HG03175 (cell line): Measurements from ENCODE around the gene PPM1E.
"Not testable (repeated sequence)": the region's sequence is repeated elsewhere in the genome, so short reads cannot be mapped to it uniquely, and the experiment has no call there.

Source experiments
- ATAC-seq: cut with Tn5 transposase; IDR thresholded peaks from one replicate; pipeline ENCODE4 v1.9.1; 2021; ENCODE audit warnings: mild to moderate bottlenecking, moderate library complexity; ENCODE audit not compliant: unreplicated experiment

PPM1E gene

GRCh38 chr17:58944166-58944565, 188.5 kb downstream of the PPM1E start:
- no peak for ATAC-seq

- ATAC-seq = no peak
Measured at GRCh38 chr17:58947411-58947810, 191.8 kb downstream of the PPM1E start.

- no peak for ATAC-seq
Measured at GRCh38 chr17:58947824-58948223, 192.2 kb downstream of the PPM1E start.

GRCh38 chr17:58954358-58954757, 198.7 kb downstream of the PPM1E start:
- ATAC-seq = not testable (repeated sequence)

GRCh38 chr17:58956997-58957724, 201.5 kb downstream of the PPM1E start:
- ATAC-seq = no peak

- ATAC-seq = not testable (repeated sequence)
Measured at GRCh38 chr17:58957725-58958073, 202.0 kb downstream of the PPM1E start.

- no peak for ATAC-seq
Measured at GRCh38 chr17:58960068-58960467, 204.4 kb downstream of the PPM1E start.

GRCh38 chr17:58965221-58965620, 209.6 kb downstream of the PPM1E start:
- no peak for ATAC-seq

GRCh38 chr17:58966208-58966607, 210.6 kb downstream of the PPM1E start:
- ATAC-seq = no peak

GRCh38 chr17:58968426-58969061, 212.9 kb downstream of the PPM1E start:
- ATAC-seq = no peak

- no peak for ATAC-seq
Measured at GRCh38 chr17:58969156-58969555, 213.5 kb downstream of the PPM1E start.

- ATAC-seq = no peak
Measured at GRCh38 chr17:58969612-58970011, 214.0 kb downstream of the PPM1E start.

GRCh38 chr17:58970609-58971450, 215.2 kb downstream of the PPM1E start:
- ATAC-seq = no peak

- no peak for ATAC-seq
Measured at GRCh38 chr17:58974354-58974753, 218.7 kb downstream of the PPM1E start.

GRCh38 chr17:58976541-58976940, 220.9 kb downstream of the PPM1E start:
- no peak for ATAC-seq

- ATAC-seq = no peak
Measured at GRCh38 chr17:58980706-58981481, 225.2 kb downstream of the PPM1E start.

- ATAC-seq = no peak
Measured at GRCh38 chr17:58982626-58983025, 227.0 kb downstream of the PPM1E start.

- no peak for ATAC-seq
Measured at GRCh38 chr17:58985367-58985766, 229.7 kb downstream of the PPM1E start.

GRCh38 chr17:58985971-58986370, 230.3 kb downstream of the PPM1E start:
- no peak for ATAC-seq

- no peak for ATAC-seq
Measured at GRCh38 chr17:58989629-58990028, 234.0 kb downstream of the PPM1E start.

GRCh38 chr17:58991718-58992331, 236.2 kb downstream of the PPM1E start:
- ATAC-seq = peak; percentile 85
